Measurements from ENCODE around the gene TCHP. TPM values are rescaled to one million over a fixed set of nuclear protein-coding genes. Genes with fewer than 3 reads are reported as not detected.

TCHP gene
- total and polyA plus RNA-seq, 2 of the 13 experiments (the other 11 are each of a cell fraction or from before 2014, with no cell fraction given), result 6.7 to 12.2 TPM

DNA sequence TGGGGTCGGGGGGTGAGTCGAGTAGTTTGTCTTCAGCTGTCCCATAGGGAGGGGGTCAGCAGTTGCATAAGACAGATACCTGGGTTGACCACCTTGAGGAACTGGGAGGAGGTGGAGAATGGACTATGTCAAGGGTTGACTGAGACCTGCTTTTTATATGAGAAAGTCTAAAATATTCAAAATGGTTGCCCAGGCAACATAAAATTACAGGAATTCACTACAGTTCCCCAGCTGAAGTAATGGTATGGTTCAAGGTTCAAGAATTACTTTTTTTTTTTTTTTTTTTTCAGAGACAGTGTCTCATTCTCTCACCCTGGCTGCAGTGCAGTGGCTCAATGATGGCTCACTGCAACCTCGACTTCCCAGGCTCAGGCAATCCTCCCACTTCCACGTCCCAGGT lies 5.1 kb upstream of the TCHP start:
- Histone ChIP-seq H3K79me2 (ENCODE audit: insufficient read depth, low read length) (no peaks in the 10 kb centered on the region), H3K27ac (ENCODE audit: extremely low read length, insufficient read depth, low read length) (no peak overlapping the region), H3K4me2 (ENCODE audit: low read depth, low read length) (peak overlapping the region; percentile 32), H3K9ac (ENCODE audit: insufficient read depth, low read depth, low read length) (no peak overlapping the region), H3K27me3 (ENCODE audit: control insufficient read depth in 1 of 2, insufficient read depth in 2 of 2, low read length in 2 of 2) (peaks cover 0 to 3% of the 10 kb centered on the region in 2 experiments; a peak in 1 of 5 replicates), H2AFZ (ENCODE audit: low read length) (no peak overlapping the region), H3K36me3 (replicated peaks in 1 of 2; ENCODE audit: control insufficient read depth in 1 of 2, insufficient read depth in 2 of 2, low read length in 2 of 2) (no peaks in the 10 kb centered on the region), H3K9me3 (ENCODE audit: low read length) (no peaks in the 10 kb centered on the region), H4K20me1 (ENCODE audit: insufficient read depth, low read length) (no peaks in the 10 kb centered on the region), H3K4me3 (replicated peaks in 1 of 3; ENCODE audit: insufficient read depth in 1 of 3, low read depth in 2 of 3, low read length in 3 of 3) (no peak overlapping the region), H3K4me1 (ENCODE audit: insufficient read depth, low read length) (peaks cover 76% of the 10 kb centered on the region)
- DNase-seq (ENCODE audit: low spot score) (no peak), ATAC-seq (peak; percentile 33), FAIRE-seq (no peak)
- WGBS (ENCODE audit: low lambda C conversion rate), result 13% methylated on average over 4 of the region's 4 CpGs
- in situ Hi-C loops (cut with HindIII; ENCODE audit: extremely low pct_ligation_motif_present, low pct_unique_long_range_greater_than_20kb) (no loop called here), intact Hi-C loops (cut with micrococcal nuclease; ENCODE audit: unreplicated experiment) (no loop called here)
- ChIA-PET POLR2A (no interaction called here), CTCF (ENCODE audit: low intra/inter-chr PET ratio, low total read pairs) (no interaction called here)
- no TSS peak for BruUV-seq (replicated peaks)
- TF ChIP-seq ZNF569 (CRISPR knock-in tag; IDR thresholded peaks at IDR 0.05; ENCODE audit: borderline replicate concordance) (no peak), ZNF670 (CRISPR knock-in tag; IDR thresholded peaks at IDR 0.05; ENCODE audit: borderline replicate concordance) (no peak), ZNF570 (CRISPR knock-in tag; IDR thresholded peaks at IDR 0.05; ENCODE audit: borderline replicate concordance) (no peak), ZEB1 (IDR thresholded peaks at IDR 0.05; ENCODE audit: insufficient replicate concordance, low read depth) (no peak), ZNF780A (CRISPR knock-in tag; IDR thresholded peaks at IDR 0.05) (no peak), ZNF3 (CRISPR knock-in tag; IDR thresholded peaks at IDR 0.05) (no peak), ZNF207 (IDR thresholded peaks at IDR 0.05; ENCODE audit: borderline replicate concordance) (no peak), HNF4G (IDR thresholded peaks at IDR 0.05; ENCODE audit: borderline replicate concordance, low read depth, low read length) (0 out of 2 replicates have a peak, but pooled peaks have one; percentile 21), HNF4G (CRISPR knock-in tag; IDR thresholded peaks at IDR 0.05; ENCODE audit: borderline replicate concordance, low read depth) (no peak), SETDB1 (CRISPR knock-in tag; IDR thresholded peaks at IDR 0.05; ENCODE audit: borderline replicate concordance) (no peak), REXO4 (CRISPR knock-in tag; IDR thresholded peaks at IDR 0.05; ENCODE audit: borderline replicate concordance) (no peak), SALL2 (CRISPR knock-in tag; IDR thresholded peaks at IDR 0.05) (no peak), KLF11 (CRISPR knock-in tag; IDR thresholded peaks at IDR 0.05) (no peak), JDP2 (CRISPR knock-in tag; IDR thresholded peaks at IDR 0.05; ENCODE audit: borderline replicate concordance) (no peak), EEA1 (CRISPR knock-in tag; IDR thresholded peaks at IDR 0.05; ENCODE audit: borderline replicate concordance) (no peak), FOXP1 (IDR thresholded peaks at IDR 0.05) (no peak), FOXP1 (CRISPR knock-in tag; IDR thresholded peaks at IDR 0.05) (no peak), FOXJ3 (CRISPR knock-in tag; IDR thresholded peaks at IDR 0.05; ENCODE audit: borderline replicate concordance) (no peak)
- TF ChIP-seq, protein P1, sequence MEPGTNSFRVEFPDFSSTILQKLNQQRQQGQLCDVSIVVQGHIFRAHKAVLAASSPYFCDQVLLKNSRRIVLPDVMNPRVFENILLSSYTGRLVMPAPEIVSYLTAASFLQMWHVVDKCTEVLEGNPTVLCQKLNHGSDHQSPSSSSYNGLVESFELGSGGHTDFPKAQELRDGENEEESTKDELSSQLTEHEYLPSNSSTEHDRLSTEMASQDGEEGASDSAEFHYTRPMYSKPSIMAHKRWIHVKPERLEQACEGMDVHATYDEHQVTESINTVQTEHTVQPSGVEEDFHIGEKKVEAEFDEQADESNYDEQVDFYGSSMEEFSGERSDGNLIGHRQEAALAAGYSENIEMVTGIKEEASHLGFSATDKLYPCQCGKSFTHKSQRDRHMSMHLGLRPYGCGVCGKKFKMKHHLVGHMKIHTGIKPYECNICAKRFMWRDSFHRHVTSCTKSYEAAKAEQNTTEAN (CRISPR knock-in tag; conservative IDR thresholded peaks at IDR 0.05), result no peak
- TF ChIP-seq, protein P2, sequence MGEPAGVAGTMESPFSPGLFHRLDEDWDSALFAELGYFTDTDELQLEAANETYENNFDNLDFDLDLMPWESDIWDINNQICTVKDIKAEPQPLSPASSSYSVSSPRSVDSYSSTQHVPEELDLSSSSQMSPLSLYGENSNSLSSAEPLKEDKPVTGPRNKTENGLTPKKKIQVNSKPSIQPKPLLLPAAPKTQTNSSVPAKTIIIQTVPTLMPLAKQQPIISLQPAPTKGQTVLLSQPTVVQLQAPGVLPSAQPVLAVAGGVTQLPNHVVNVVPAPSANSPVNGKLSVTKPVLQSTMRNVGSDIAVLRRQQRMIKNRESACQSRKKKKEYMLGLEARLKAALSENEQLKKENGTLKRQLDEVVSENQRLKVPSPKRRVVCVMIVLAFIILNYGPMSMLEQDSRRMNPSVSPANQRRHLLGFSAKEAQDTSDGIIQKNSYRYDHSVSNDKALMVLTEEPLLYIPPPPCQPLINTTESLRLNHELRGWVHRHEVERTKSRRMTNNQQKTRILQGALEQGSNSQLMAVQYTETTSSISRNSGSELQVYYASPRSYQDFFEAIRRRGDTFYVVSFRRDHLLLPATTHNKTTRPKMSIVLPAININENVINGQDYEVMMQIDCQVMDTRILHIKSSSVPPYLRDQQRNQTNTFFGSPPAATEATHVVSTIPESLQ (CRISPR knock-in tag; conservative IDR thresholded peaks at IDR 0.05), result no peak
- TF ChIP-seq, protein P3, sequence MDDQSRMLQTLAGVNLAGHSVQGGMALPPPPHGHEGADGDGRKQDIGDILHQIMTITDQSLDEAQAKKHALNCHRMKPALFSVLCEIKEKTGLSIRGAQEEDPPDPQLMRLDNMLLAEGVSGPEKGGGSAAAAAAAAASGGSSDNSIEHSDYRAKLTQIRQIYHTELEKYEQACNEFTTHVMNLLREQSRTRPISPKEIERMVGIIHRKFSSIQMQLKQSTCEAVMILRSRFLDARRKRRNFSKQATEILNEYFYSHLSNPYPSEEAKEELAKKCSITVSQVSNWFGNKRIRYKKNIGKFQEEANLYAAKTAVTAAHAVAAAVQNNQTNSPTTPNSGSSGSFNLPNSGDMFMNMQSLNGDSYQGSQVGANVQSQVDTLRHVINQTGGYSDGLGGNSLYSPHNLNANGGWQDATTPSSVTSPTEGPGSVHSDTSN (CRISPR knock-in tag; IDR thresholded peaks at IDR 0.05; ENCODE audit: borderline replicate concordance), result no peak
- TF ChIP-seq, protein P4, sequence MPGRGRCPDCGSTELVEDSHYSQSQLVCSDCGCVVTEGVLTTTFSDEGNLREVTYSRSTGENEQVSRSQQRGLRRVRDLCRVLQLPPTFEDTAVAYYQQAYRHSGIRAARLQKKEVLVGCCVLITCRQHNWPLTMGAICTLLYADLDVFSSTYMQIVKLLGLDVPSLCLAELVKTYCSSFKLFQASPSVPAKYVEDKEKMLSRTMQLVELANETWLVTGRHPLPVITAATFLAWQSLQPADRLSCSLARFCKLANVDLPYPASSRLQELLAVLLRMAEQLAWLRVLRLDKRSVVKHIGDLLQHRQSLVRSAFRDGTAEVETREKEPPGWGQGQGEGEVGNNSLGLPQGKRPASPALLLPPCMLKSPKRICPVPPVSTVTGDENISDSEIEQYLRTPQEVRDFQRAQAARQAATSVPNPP (CRISPR knock-in tag; IDR thresholded peaks at IDR 0.05), result no peak

Measured in HepG2 (cell line).